ENCODE results near the gene RABL2A. TPM values are rescaled to one million over a fixed set of nuclear protein-coding genes. Genes with fewer than 3 reads are reported as not detected.
A peak's percentile ranks its signal among the peaks of the same experiment; 100 is the strongest.
"Not testable (repeated sequence)": the region's sequence is repeated elsewhere in the genome, so short reads cannot be mapped to it uniquely, and the experiment has no call there.

Gene RABL2A
- total and polyA plus RNA-seq, 4 donors = 1.1 to 6.2 (median 4.0) TPM

DNA sequence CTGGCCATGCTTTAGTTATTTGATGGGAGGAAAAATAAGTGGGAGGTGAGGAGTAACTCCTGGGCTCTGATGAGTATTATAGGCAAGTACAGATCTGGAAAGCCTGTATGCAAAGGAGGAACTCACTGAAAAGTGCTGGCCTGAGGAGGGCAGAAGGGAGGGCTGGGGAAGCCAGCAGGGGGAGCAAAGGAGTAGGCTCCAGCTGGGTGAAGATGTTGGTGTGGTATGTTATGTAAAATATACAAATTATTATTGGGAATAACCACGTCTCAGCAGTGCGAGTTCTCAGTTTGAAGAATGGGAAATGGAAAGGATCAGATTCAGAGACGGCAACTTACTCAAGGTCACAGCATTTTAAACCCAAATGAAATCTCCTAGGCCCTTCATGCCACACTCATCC is 39.9 kb upstream of the RABL2A start:
- H3K4me1 ChIP-seq (ENCODE audit: control insufficient read depth in 4 of 4, insufficient read depth in 4 of 4, low read length in 3 of 4) = peaks cover 2 to 13% (median 9%) of the 10 kb centered on the region in 4 donors
- peak; percentile 66 for DNase-seq (ENCODE audit: low spot score)
- TF ChIP-seq RAD21 (IDR thresholded peaks at IDR 0.05) (peak; percentile 9 to 57), CTCF (IDR thresholded peaks at IDR 0.05; ENCODE audit: low read depth, low read length, missing input control) (peak; percentile 26)
- not testable (repeated sequence) for H3K9ac ChIP-seq (ENCODE audit: low read depth in 1 of 2, low read length in 2 of 2); H3K4me3 ChIP-seq (ENCODE audit: low read depth in 1 of 3, low read length in 3 of 3); H3K27ac ChIP-seq (ENCODE audit: low read depth in 1 of 2, low read length in 2 of 2); H3K36me3 ChIP-seq (ENCODE audit: control insufficient read depth in 4 of 4, insufficient read depth in 3 of 4, low read depth in 1 of 4, low read length in 3 of 4); H3K9me3 ChIP-seq (ENCODE audit: control insufficient read depth in 4 of 4, low read length in 3 of 4); H3K27me3 ChIP-seq (ENCODE audit: control insufficient read depth in 4 of 4, insufficient read depth in 4 of 4, low read length in 3 of 4)
- WGBS = 68% methylated on average over 3 of the region's 3 CpGs

- H3K27me3 ChIP-seq (ENCODE audit: control insufficient read depth in 4 of 4, insufficient read depth in 4 of 4, low read length in 3 of 4); H3K4me1 ChIP-seq (ENCODE audit: control insufficient read depth in 4 of 4, insufficient read depth in 4 of 4, low read length in 3 of 4); H3K36me3 ChIP-seq (ENCODE audit: control insufficient read depth in 4 of 4, insufficient read depth in 3 of 4, low read depth in 1 of 4, low read length in 3 of 4); H3K27ac ChIP-seq (ENCODE audit: low read depth in 1 of 2, low read length in 2 of 2); H3K9ac ChIP-seq (ENCODE audit: low read depth in 1 of 2, low read length in 2 of 2); H3K4me3 ChIP-seq (ENCODE audit: low read depth in 1 of 3, low read length in 3 of 3); H3K9me3 ChIP-seq (ENCODE audit: control insufficient read depth in 4 of 4, low read length in 3 of 4); DNase-seq (ENCODE audit: low spot score): not testable (repeated sequence)
- 55% methylated on average over 5 of the region's 7 CpGs for WGBS
Measured at GRCh38 chr2:113589591-113589990, 37.5 kb upstream of the RABL2A start.

GRCh38 chr2:113591926-113592325 is 35.1 kb upstream of the RABL2A start:
- H3K4me3 ChIP-seq (ENCODE audit: low read depth in 1 of 3, low read length in 3 of 3); H3K4me1 ChIP-seq (ENCODE audit: control insufficient read depth in 4 of 4, insufficient read depth in 4 of 4, low read length in 3 of 4); H3K27me3 ChIP-seq (ENCODE audit: control insufficient read depth in 4 of 4, insufficient read depth in 4 of 4, low read length in 3 of 4); H3K27ac ChIP-seq (ENCODE audit: low read depth in 1 of 2, low read length in 2 of 2); H3K36me3 ChIP-seq (ENCODE audit: control insufficient read depth in 4 of 4, insufficient read depth in 3 of 4, low read depth in 1 of 4, low read length in 3 of 4); H3K9ac ChIP-seq (ENCODE audit: low read depth in 1 of 2, low read length in 2 of 2); DNase-seq (ENCODE audit: low spot score); H3K9me3 ChIP-seq (ENCODE audit: control insufficient read depth in 4 of 4, low read length in 3 of 4): not testable (repeated sequence)
- 73% methylated on average over 9 of the region's 9 CpGs for WGBS

- not testable (repeated sequence) for H3K4me3 ChIP-seq (ENCODE audit: low read depth in 1 of 3, low read length in 3 of 3); H3K9me3 ChIP-seq (ENCODE audit: control insufficient read depth in 4 of 4, low read length in 3 of 4); H3K9ac ChIP-seq (ENCODE audit: low read depth in 1 of 2, low read length in 2 of 2); DNase-seq (ENCODE audit: low spot score); H3K4me1 ChIP-seq (ENCODE audit: control insufficient read depth in 4 of 4, insufficient read depth in 4 of 4, low read length in 3 of 4); H3K27me3 ChIP-seq (ENCODE audit: control insufficient read depth in 4 of 4, insufficient read depth in 4 of 4, low read length in 3 of 4); H3K27ac ChIP-seq (ENCODE audit: low read depth in 1 of 2, low read length in 2 of 2); H3K36me3 ChIP-seq (ENCODE audit: control insufficient read depth in 4 of 4, insufficient read depth in 3 of 4, low read depth in 1 of 4, low read length in 3 of 4)
- WGBS = 93% methylated on average over 6 of the region's 6 CpGs
Measured at GRCh38 chr2:113593280-113593679, 33.8 kb upstream of the RABL2A start.

GRCh38 chr2:113595725-113596124 is 31.3 kb upstream of the RABL2A start:
- WGBS = 99% methylated on average over 9 of the region's 10 CpGs
- not testable (repeated sequence) for H3K36me3 ChIP-seq (ENCODE audit: control insufficient read depth in 4 of 4, insufficient read depth in 3 of 4, low read depth in 1 of 4, low read length in 3 of 4); H3K27ac ChIP-seq (ENCODE audit: low read depth in 1 of 2, low read length in 2 of 2); H3K4me3 ChIP-seq (ENCODE audit: low read depth in 1 of 3, low read length in 3 of 3); H3K9ac ChIP-seq (ENCODE audit: low read depth in 1 of 2, low read length in 2 of 2); H3K27me3 ChIP-seq (ENCODE audit: control insufficient read depth in 4 of 4, insufficient read depth in 4 of 4, low read length in 3 of 4); DNase-seq (ENCODE audit: low spot score); H3K9me3 ChIP-seq (ENCODE audit: control insufficient read depth in 4 of 4, low read length in 3 of 4); H3K4me1 ChIP-seq (ENCODE audit: control insufficient read depth in 4 of 4, insufficient read depth in 4 of 4, low read length in 3 of 4)

GRCh38 chr2:113597164-113597563 is 29.9 kb upstream of the RABL2A start:
- not testable (repeated sequence) for DNase-seq (ENCODE audit: low spot score); H3K27me3 ChIP-seq (ENCODE audit: control insufficient read depth in 4 of 4, insufficient read depth in 4 of 4, low read length in 3 of 4)
- WGBS = 96% methylated on average over 10 of the region's 10 CpGs

DNA sequence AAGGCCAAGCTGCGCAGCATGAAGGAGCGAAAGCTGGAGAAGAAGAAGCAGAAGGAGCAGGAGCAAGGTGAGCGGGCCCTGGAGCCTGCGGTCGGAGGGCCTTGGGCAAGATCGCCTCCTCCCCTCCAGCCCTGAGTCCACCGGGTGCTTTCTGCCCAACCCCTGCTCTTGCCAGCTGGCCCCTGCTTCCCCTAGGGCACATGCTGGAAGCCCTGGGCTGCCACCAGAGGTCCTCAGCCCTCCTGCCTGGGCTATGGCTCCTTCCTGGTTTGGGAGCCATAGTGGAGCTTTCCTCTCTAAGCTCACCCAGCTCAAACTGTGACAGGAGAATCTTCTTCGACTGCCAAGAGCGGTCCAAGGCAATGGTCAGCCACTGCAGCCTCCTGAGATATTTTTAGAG is 29.5 kb upstream of the RABL2A start:
- H3K9ac ChIP-seq (ENCODE audit: low read depth in 1 of 2, low read length in 2 of 2); H3K27me3 ChIP-seq (ENCODE audit: control insufficient read depth in 4 of 4, insufficient read depth in 4 of 4, low read length in 3 of 4); H3K4me1 ChIP-seq (ENCODE audit: control insufficient read depth in 4 of 4, insufficient read depth in 4 of 4, low read length in 3 of 4); H3K4me3 ChIP-seq (ENCODE audit: low read depth in 1 of 3, low read length in 3 of 3); H3K36me3 ChIP-seq (ENCODE audit: control insufficient read depth in 4 of 4, insufficient read depth in 3 of 4, low read depth in 1 of 4, low read length in 3 of 4); H3K9me3 ChIP-seq (ENCODE audit: control insufficient read depth in 4 of 4, low read length in 3 of 4); H3K27ac ChIP-seq (ENCODE audit: low read depth in 1 of 2, low read length in 2 of 2); DNase-seq (ENCODE audit: low spot score): not testable (repeated sequence)
- WGBS = 75% methylated on average over 2 of the region's 9 CpGs

More at GRCh38 chr2:113597164-113597563, 29.9 kb upstream of the RABL2A start:
- H3K27ac ChIP-seq (ENCODE audit: low read depth in 1 of 2, low read length in 2 of 2); H3K36me3 ChIP-seq (ENCODE audit: control insufficient read depth in 4 of 4, insufficient read depth in 3 of 4, low read depth in 1 of 4, low read length in 3 of 4); H3K4me3 ChIP-seq (ENCODE audit: low read depth in 1 of 3, low read length in 3 of 3); H3K9me3 ChIP-seq (ENCODE audit: control insufficient read depth in 4 of 4, low read length in 3 of 4); H3K4me1 ChIP-seq (ENCODE audit: control insufficient read depth in 4 of 4, insufficient read depth in 4 of 4, low read length in 3 of 4); H3K9ac ChIP-seq (ENCODE audit: low read depth in 1 of 2, low read length in 2 of 2): not testable (repeated sequence)

DNA sequence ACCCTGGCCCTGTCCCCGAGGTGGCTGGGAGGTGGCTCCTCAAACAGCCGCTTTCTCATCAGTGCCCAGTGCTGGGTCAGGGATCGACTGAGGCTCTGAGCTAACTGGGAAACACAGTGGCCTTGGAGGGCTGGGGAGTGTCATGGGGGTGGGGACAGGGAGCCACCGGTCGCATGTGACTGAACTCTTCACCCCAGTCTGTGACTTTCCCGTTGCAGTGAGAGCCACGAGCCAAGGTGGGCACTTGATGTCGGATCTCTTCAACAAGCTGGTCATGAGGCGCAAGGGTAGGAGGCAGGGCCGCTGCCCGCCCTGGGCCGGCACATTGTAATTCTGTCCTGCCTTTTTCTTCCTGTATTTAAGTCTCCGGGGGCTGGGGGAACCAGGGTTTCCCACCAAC is 28.9 kb upstream of the RABL2A start:
- H3K9me3 ChIP-seq (ENCODE audit: control insufficient read depth in 4 of 4, low read length in 3 of 4); H3K36me3 ChIP-seq (ENCODE audit: control insufficient read depth in 4 of 4, insufficient read depth in 3 of 4, low read depth in 1 of 4, low read length in 3 of 4); H3K4me3 ChIP-seq (ENCODE audit: low read depth in 1 of 3, low read length in 3 of 3); DNase-seq (ENCODE audit: low spot score); H3K27me3 ChIP-seq (ENCODE audit: control insufficient read depth in 4 of 4, insufficient read depth in 4 of 4, low read length in 3 of 4); H3K27ac ChIP-seq (ENCODE audit: low read depth in 1 of 2, low read length in 2 of 2); H3K4me1 ChIP-seq (ENCODE audit: control insufficient read depth in 4 of 4, insufficient read depth in 4 of 4, low read length in 3 of 4); H3K9ac ChIP-seq (ENCODE audit: low read depth in 1 of 2, low read length in 2 of 2): not testable (repeated sequence)
- 84% methylated on average over 13 of the region's 13 CpGs for WGBS

Measured in liver (tissue), 9 donors.